ENCODE data around the gene SARS1. TPM values are rescaled to one million over a fixed set of nuclear protein-coding genes. Genes with fewer than 3 reads are reported as not detected.

The SARS1 gene
- total and polyA plus RNA-seq, 2 of the 13 experiments (the other 11 are each of a cell fraction or from before 2014, with no cell fraction given) = 103 to 134 TPM

DNA sequence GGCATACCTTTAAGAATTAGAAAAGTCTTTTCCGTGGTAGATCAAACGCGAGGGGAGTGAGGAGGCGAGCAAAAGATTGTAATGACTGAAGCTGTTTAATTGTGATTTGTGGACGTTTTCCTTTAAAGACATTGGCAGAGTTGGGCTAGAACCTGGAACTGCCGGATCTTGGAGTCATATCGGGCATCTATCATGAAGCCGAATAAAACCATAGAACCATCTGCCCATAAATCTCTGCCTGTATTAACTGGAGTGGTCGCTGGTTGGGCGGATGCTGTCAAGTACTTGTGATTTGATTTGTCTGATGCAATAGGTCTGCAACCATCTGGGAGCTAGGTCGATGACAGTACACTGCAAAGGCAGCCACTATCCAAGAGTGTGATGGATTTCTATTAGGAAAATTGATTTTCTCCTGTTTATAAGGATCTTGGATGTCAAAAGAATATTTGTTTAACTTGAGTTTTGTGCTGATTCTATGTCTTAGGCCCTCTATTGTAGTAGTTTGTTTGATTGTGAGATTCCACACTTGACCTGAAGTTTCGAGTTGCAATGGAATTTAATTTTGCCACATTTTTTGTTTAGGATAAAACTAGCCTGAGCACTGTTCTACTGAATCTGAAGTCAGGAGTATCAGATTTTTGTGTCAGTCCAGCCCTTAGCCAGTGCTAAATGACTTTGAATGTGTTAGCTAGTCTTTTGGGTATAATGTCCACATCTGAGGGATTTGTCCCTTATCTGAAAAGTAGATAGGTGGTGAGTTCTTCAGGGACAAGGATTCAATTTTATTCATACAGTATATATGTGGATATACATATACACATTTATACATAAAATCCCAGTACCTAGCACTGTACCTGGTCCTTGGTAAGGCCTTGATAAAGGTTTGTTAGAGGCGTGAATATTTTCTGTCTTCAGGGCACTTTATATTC lies 1.2 kb downstream of the SARS1 start (continued):
- TF ChIP-seq, protein P1, sequence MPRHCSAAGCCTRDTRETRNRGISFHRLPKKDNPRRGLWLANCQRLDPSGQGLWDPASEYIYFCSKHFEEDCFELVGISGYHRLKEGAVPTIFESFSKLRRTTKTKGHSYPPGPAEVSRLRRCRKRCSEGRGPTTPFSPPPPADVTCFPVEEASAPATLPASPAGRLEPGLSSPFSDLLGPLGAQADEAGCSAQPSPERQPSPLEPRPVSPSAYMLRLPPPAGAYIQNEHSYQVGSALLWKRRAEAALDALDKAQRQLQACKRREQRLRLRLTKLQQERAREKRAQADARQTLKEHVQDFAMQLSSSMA (CRISPR knock-in tag; IDR thresholded peaks at IDR 0.05) = no peak
- TF ChIP-seq ZNF432 (CRISPR knock-in tag; IDR thresholded peaks at IDR 0.05; ENCODE audit: borderline replicate concordance) = no peak
- TF ChIP-seq IRF2 (CRISPR knock-in tag; IDR thresholded peaks at IDR 0.05) = no peak
- peak; percentile 57; the same call in 1 of the 2 replicates for TF ChIP-seq SIN3A (IDR thresholded peaks at IDR 0.05; ENCODE audit: borderline replicate concordance, low read depth, low read length)
- peak; percentile 99 for TF ChIP-seq TGIF2 (CRISPR knock-in tag; IDR thresholded peaks at IDR 0.05)
- TF ChIP-seq KLF16 (CRISPR knock-in tag; IDR thresholded peaks at IDR 0.05) = peak in 1 of 2 experiments; percentile 65; a peak in 1 of 4 replicates
- TF ChIP-seq ZNF546 (CRISPR knock-in tag; conservative IDR thresholded peaks at IDR 0.05) = no peak
- TF ChIP-seq, protein P2, sequence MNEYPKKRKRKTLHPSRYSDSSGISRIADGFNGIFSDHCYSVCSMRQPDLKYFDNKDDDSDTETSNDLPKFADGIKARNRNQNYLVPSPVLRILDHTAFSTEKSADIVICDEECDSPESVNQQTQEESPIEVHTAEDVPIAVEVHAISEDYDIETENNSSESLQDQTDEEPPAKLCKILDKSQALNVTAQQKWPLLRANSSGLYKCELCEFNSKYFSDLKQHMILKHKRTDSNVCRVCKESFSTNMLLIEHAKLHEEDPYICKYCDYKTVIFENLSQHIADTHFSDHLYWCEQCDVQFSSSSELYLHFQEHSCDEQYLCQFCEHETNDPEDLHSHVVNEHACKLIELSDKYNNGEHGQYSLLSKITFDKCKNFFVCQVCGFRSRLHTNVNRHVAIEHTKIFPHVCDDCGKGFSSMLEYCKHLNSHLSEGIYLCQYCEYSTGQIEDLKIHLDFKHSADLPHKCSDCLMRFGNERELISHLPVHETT (CRISPR knock-in tag; conservative IDR thresholded peaks at IDR 0.05) = no peak
- TF ChIP-seq ESRRA (CRISPR knock-in tag; IDR thresholded peaks at IDR 0.05; ENCODE audit: low read depth) = peak; percentile 23; the same call in 1 of the 2 replicates
- TF ChIP-seq, protein P3, sequence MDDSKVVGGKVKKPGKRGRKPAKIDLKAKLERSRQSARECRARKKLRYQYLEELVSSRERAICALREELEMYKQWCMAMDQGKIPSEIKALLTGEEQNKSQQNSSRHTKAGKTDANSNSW (CRISPR knock-in tag; IDR thresholded peaks at IDR 0.05; ENCODE audit: borderline replicate concordance) = no peak
- TF ChIP-seq, protein P4, sequence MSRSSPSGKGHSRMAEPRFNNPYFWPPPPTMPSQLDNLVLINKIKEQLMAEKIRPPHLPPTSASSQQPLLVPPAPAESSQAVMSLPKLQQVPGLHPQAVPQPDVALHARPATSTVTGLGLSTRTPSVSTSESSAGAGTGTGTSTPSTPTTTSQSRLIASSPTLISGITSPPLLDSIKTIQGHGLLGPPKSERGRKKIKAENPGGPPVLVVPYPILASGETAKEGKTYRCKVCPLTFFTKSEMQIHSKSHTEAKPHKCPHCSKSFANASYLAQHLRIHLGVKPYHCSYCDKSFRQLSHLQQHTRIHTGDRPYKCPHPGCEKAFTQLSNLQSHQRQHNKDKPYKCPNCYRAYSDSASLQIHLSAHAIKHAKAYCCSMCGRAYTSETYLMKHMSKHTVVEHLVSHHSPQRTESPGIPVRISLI (CRISPR knock-in tag; IDR thresholded peaks at IDR 0.05; ENCODE audit: borderline replicate concordance) = no peak
- TF ChIP-seq NCOA2 (CRISPR knock-in tag; IDR thresholded peaks at IDR 0.05) = no peak
- TF ChIP-seq, protein P5, sequence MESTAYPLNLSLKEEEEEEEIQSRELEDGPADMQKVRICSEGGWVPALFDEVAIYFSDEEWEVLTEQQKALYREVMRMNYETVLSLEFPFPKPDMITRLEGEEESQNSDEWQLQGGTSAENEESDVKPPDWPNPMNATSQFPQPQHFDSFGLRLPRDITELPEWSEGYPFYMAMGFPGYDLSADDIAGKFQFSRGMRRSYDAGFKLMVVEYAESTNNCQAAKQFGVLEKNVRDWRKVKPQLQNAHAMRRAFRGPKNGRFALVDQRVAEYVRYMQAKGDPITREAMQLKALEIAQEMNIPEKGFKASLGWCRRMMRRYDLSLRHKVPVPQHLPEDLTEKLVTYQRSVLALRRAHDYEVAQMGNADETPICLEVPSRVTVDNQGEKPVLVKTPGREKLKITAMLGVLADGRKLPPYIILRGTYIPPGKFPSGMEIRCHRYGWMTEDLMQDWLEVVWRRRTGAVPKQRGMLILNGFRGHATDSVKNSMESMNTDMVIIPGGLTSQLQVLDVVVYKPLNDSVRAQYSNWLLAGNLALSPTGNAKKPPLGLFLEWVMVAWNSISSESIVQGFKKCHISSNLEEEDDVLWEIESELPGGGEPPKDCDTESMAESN (CRISPR knock-in tag; conservative IDR thresholded peaks at IDR 0.05) = peak; percentile 49; the same call in 1 of the 2 replicates
- TF ChIP-seq BRCA1 (CRISPR knock-in tag; IDR thresholded peaks at IDR 0.05) = no peak
- TF ChIP-seq, protein P6, sequence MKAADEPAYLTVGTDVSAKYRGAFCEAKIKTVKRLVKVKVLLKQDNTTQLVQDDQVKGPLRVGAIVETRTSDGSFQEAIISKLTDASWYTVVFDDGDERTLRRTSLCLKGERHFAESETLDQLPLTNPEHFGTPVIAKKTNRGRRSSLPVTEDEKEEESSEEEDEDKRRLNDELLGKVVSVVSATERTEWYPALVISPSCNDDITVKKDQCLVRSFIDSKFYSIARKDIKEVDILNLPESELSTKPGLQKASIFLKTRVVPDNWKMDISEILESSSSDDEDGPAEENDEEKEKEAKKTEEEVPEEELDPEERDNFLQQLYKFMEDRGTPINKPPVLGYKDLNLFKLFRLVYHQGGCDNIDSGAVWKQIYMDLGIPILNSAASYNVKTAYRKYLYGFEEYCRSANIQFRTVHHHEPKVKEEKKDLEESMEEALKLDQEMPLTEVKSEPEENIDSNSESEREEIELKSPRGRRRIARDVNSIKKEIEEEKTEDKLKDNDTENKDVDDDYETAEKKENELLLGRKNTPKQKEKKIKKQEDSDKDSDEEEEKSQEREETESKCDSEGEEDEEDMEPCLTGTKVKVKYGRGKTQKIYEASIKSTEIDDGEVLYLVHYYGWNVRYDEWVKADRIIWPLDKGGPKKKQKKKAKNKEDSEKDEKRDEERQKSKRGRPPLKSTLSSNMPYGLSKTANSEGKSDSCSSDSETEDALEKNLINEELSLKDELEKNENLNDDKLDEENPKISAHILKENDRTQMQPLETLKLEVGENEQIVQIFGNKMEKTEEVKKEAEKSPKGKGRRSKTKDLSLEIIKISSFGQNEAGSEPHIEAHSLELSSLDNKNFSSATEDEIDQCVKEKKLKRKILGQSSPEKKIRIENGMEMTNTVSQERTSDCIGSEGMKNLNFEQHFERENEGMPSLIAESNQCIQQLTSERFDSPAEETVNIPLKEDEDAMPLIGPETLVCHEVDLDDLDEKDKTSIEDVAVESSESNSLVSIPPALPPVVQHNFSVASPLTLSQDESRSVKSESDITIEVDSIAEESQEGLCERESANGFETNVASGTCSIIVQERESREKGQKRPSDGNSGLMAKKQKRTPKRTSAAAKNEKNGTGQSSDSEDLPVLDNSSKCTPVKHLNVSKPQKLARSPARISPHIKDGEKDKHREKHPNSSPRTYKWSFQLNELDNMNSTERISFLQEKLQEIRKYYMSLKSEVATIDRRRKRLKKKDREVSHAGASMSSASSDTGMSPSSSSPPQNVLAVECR (CRISPR knock-in tag; IDR thresholded peaks at IDR 0.05; ENCODE audit: borderline replicate concordance) = 0 out of 2 replicates have a peak, but pooled peaks have one; percentile 5

Data from HepG2 (cell line).